CD4-positive, CD25-positive, alpha-beta regulatory T cell (primary cell): ENCODE data around the gene NTF3. TPM values are rescaled to one million over a fixed set of nuclear protein-coding genes. Genes with fewer than 3 reads are reported as not detected.

ENCODE experiments used
- ATAC-seq, 2 donors: fragments of 150-1000 bp; cut with Tn5 transposase; one replicate each; pipeline ENCODE4 v1.10.0; 2021; ENCODE audit warnings: low read depth in 2 of 2, moderate number of reproducible peaks in 2 of 2, moderate library complexity in 1 of 2
- DNase-seq, 3 donors: peaks; one replicate each; pipeline versions ENCODE4 v3.0.0 to v3.0.0-alpha.2; 2012 to 2022; ENCODE audit warnings: mixed read lengths in 1 of 3
- H3K27ac ChIP-seq: one replicate; pipeline ENCODE4 v1.7.0; 2013; ENCODE audit warnings: mild to moderate bottlenecking, low read length; ENCODE audit not compliant: insufficient read depth, poor library complexity, severe bottlenecking
- H3K27me3 ChIP-seq: one replicate; pipeline ENCODE4 v1.7.0; 2013; ENCODE audit warnings: low read length; ENCODE audit not compliant: control insufficient read depth, insufficient read depth
- H3K36me3 ChIP-seq: one replicate; pipeline ENCODE4 v1.7.0; 2013; ENCODE audit warnings: mild to moderate bottlenecking, low read length, moderate library complexity; ENCODE audit not compliant: control insufficient read depth, insufficient read depth
- H3K4me1 ChIP-seq: 2 replicates; pipeline ENCODE4 v1.7.0; 2013; ENCODE audit warnings: mild to moderate bottlenecking, low read length; ENCODE audit not compliant: insufficient read depth, control insufficient read depth, poor library complexity, severe bottlenecking
- H3K4me3 ChIP-seq: one replicate; pipeline ENCODE4 v1.7.0; 2013; ENCODE audit warnings: low read depth, mild to moderate bottlenecking, low read length, moderate library complexity
- H3K9me3 ChIP-seq, 2 experiments: 1 replicate in 1 of 2; 2 replicates in 1 of 2; pipeline ENCODE4 v1.7.0; 2013; ENCODE audit warnings: low read length in 2 of 2, mild to moderate bottlenecking in 1 of 2, moderate library complexity in 1 of 2; ENCODE audit not compliant: control insufficient read depth in 2 of 2
- H3K27ac Mint-ChIP-seq, 3 donors: one replicate each; pipeline ENCODE4 v1.8.0; 2020 to 2022; ENCODE audit warnings: mild to moderate bottlenecking in 3 of 3, mixed read lengths in 3 of 3, moderate library complexity in 2 of 3
- H3K27me3 Mint-ChIP-seq: one replicate; pipeline ENCODE4 v1.8.0; 2022; ENCODE audit warnings: mild to moderate bottlenecking, mixed read lengths
- H3K36me3 Mint-ChIP-seq: one replicate; pipeline ENCODE4 v1.8.0; 2020; ENCODE audit warnings: mixed read lengths
- H3K4me1 Mint-ChIP-seq, 4 donors: one replicate each; pipeline ENCODE4 v1.8.0; 2020 to 2022; ENCODE audit warnings: mixed read lengths in 4 of 4, mild to moderate bottlenecking in 1 of 4
- H3K4me3 Mint-ChIP-seq, 4 donors: one replicate each; pipeline ENCODE4 v1.8.0; 2020 to 2022; ENCODE audit warnings: mild to moderate bottlenecking in 4 of 4, mixed read lengths in 4 of 4, moderate library complexity in 3 of 4
- H3K9me3 Mint-ChIP-seq, 7 donors: one replicate each; pipeline ENCODE4 v1.8.0; 2020 to 2022; ENCODE audit warnings: mixed read lengths in 7 of 7, mild to moderate bottlenecking in 3 of 7, moderate library complexity in 2 of 7
- polyA plus RNA-seq, 4 donors: library from polyadenylated mRNA; unstranded; fragments of 300-500 nt; fragmentation: Illumina TruSeq; gene quantifications; one replicate each; pipeline ENCODE4 v1.2.3, GENCODE V29; 2021
- total RNA-seq: library from RNA; stranded (reverse); gene quantifications from one replicate; pipeline ENCODE4 v1.2.3, GENCODE V29; 2022

Gene NTF3
- total and polyA plus RNA-seq, 5 donors from 2014 or later = not detected

DNA sequence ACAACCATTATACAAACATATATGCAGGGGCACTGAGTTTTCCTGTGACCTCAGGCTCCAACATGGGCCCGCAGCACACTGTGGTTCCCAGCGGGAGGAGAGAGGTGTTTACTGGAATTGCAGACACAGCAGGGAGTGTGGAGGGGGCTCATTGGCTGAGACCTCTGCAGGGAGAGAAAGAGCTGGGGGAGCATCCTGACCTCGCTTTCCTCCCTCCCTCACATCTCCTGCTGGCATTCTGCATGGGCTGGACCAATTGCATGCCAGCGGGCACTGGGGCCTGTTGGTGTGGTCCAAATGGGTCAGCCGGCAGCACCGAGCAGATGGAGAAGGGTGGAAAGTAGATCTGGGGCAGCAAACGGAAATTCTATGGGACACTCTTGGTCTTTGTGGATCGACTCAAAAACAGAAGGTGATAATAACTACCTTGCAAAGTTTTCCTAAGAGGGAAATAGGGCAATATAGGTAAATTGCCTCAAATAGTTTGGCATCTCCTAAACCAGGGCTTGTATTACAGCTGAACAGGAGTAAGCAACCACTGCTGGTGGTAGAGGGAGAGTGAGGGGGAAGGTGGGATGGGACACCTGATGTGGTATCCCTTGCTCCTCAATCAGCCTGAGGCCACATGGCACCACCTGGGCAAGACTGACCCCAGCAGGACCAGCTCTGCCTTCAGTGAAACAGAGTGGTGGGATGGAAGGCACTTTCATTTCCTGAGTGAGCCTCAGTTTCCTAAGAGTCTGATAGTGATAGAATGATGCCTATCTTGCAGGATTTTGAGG is 86.9 kb downstream of the NTF3 start:
- Histone ChIP-seq H3K27ac (no peak overlapping the region), H3K9me3 (no peaks in the 10 kb centered on the region), H3K4me3 (no peak overlapping the region), H3K27me3 (no peaks in the 10 kb centered on the region), H3K36me3 (no peaks in the 10 kb centered on the region), H3K4me1 (no peaks in the 10 kb centered on the region)
- H3K9me3 Mint-ChIP-seq = no peaks in the 10 kb centered on the region
- no peaks in the 10 kb centered on the region for H3K36me3 Mint-ChIP-seq
- no peak overlapping the region for H3K4me3 Mint-ChIP-seq
- no peaks in the 10 kb centered on the region for H3K27me3 Mint-ChIP-seq
- ATAC-seq (no peak), DNase-seq (no peak)
- no peaks in the 10 kb centered on the region for H3K4me1 Mint-ChIP-seq
- H3K27ac Mint-ChIP-seq = no peak overlapping the region

DNA sequence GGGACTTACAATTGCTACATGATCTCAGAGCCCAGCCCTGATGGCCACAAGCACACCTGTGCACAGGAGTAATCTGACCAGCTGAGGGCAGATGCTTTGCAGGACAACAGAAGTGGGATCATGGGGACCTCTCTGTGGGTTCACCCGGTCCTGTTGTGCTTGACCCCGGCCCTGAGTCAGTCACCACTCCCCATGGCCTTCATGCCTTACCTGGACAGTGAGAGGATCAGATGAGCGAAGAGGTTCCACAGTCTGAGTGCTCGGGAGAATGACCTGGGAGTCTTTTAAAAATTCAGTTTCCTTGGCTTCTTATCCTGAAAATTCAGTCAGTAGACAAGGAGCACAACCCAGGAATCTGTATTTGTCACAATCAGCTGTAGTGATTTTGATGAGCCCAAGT is 88.1 kb downstream of the NTF3 start:
- H3K36me3 ChIP-seq = no peaks in the 10 kb centered on the region
- Mint-ChIP-seq H3K4me1 (no peaks in the 10 kb centered on the region), H3K9me3 (no peaks in the 10 kb centered on the region), H3K27ac (no peak overlapping the region), H3K27me3 (no peaks in the 10 kb centered on the region), H3K36me3 (no peaks in the 10 kb centered on the region), H3K4me3 (no peak overlapping the region)
- H3K27ac ChIP-seq = no peak overlapping the region
- no peaks in the 10 kb centered on the region for H3K9me3 ChIP-seq
- no peak for ATAC-seq
- DNase-seq = no peak
- no peaks in the 10 kb centered on the region for H3K4me1 ChIP-seq
- H3K4me3 ChIP-seq = no peak overlapping the region
- no peaks in the 10 kb centered on the region for H3K27me3 ChIP-seq

DNA sequence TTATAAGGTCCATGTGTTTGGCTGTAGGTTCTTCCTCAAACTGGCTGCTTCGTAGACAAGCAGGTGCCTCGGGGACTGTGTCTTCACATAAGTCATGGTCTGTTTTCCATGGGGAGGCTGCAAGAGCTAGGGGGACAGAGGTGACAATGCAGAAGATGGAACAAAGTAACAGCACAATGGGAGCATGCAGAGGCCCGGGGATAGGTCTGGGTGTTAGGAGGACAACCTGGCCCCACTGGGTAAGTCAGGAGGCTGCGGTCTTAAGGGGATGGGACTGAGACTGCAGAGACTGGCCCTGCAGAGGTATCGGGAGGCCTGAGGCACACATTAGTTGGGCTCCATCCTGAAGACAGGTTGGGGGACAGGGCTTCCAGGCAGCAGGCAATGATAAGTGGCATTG is 88.9 kb downstream of the NTF3 start:
- no peaks in the 10 kb centered on the region for H3K36me3 Mint-ChIP-seq
- ATAC-seq (no peak), DNase-seq (no peak)
- H3K36me3 ChIP-seq = no peaks in the 10 kb centered on the region
- H3K4me1 Mint-ChIP-seq = no peaks in the 10 kb centered on the region
- H3K27ac Mint-ChIP-seq = no peak overlapping the region
- no peaks in the 10 kb centered on the region for H3K9me3 ChIP-seq
- H3K27me3 Mint-ChIP-seq = no peaks in the 10 kb centered on the region
- H3K4me3 Mint-ChIP-seq = no peak overlapping the region
- no peak overlapping the region for H3K27ac ChIP-seq
- H3K27me3 ChIP-seq = no peaks in the 10 kb centered on the region
- no peak overlapping the region for H3K4me3 ChIP-seq
- H3K9me3 Mint-ChIP-seq = no peaks in the 10 kb centered on the region
- H3K4me1 ChIP-seq = no peaks in the 10 kb centered on the region

DNA sequence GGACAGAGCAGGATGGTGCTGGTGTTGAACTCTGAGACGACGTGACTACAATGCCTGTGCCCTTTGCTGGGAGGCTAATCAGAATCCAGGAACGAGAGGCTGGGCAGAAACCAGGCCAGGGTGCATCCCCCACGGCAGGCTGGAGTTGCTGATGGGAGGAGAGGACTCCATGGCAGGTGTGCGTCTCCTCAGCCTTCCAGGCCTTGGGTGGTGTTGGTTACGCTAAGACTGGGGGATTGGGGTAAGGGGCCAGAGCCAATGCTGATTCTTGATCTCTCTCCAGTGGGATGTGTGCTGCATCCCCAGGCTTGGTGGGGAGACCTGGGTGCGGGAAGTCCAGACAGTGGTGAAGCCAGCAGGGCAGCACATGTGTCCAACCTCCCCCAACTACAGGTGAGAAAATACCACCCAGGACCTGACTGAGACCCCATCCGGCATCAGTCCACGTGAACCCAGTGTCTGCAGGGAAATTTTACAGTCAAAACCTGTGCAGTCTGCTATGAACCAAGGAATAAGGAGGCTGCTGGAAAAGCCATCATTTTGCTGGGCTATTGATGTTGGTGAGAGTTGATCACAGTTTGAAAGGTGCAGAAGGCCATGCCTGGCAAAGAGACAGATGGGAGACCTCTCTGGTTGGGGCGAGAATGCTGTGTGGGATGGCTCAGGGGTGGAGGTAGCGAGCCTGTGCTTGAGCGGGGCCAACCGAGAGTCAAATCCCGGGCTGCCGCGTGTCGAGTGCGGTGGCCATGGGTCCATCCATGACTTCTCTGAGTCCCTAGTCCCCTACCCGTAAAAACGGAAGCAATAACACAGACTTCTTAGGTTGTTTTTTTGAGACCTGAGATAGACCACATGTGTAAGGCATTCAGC is 89.8 kb downstream of the NTF3 start:
- ATAC-seq (no peak), DNase-seq (no peak)
- Mint-ChIP-seq H3K27me3 (no peaks in the 10 kb centered on the region), H3K4me1 (no peaks in the 10 kb centered on the region), H3K27ac (no peak overlapping the region), H3K4me3 (no peak overlapping the region), H3K9me3 (no peaks in the 10 kb centered on the region), H3K36me3 (no peaks in the 10 kb centered on the region)
- Histone ChIP-seq H3K27ac (no peak overlapping the region), H3K4me3 (no peak overlapping the region), H3K4me1 (no peaks in the 10 kb centered on the region), H3K36me3 (no peaks in the 10 kb centered on the region), H3K9me3 (no peaks in the 10 kb centered on the region), H3K27me3 (no peaks in the 10 kb centered on the region)

DNA sequence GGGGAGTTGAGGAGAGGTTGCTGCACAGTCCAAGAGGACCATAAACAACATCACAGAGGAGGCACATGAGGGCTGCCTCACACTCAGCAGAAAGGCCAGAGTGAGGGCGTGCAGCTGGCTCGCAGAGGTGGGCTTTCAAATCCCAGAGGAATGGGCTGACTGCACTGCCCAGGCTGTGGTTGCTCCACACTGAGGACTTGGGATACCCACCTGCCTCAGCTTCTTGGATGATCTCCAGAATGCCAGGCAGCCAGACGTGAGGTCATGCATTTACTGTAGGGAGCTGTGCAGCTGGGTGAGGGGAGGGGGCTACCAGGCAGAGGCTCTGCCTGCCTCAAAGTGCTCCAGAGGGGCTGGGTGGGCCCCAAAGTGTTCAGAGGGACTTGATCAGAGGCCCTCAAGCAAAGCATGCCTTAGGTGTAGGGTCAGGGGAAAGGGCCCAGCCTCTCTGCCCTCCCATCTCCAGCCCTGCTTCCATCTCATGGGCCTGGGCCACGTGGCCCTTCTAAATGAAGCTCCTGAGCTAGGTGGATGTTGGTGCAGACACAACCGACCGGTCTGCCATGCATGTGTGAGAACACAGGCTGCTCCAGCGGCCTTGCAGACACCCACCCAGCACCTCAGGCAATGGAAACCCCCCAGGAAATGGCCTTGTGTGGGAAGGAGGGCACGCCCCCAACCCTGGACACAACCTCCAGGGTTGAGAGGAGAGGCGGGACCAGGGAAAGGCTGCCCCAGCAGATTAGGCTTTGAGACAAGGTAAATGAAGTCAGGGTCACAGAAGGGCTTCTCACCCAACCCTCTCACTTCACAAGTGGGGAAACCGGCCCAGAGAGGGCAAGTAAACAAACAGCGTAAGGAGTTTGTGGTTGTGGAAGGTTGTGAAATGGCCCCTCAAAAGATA is 90.8 kb downstream of the NTF3 start:
- H3K9me3 ChIP-seq = no peaks in the 10 kb centered on the region
- no peak overlapping the region for H3K27ac ChIP-seq
- no peaks in the 10 kb centered on the region for H3K4me1 ChIP-seq
- no peak for DNase-seq
- ATAC-seq = no peak
- Mint-ChIP-seq H3K27ac (no peak overlapping the region), H3K27me3 (no peaks in the 10 kb centered on the region), H3K4me3 (no peak overlapping the region), H3K36me3 (no peaks in the 10 kb centered on the region), H3K9me3 (no peaks in the 10 kb centered on the region), H3K4me1 (no peaks in the 10 kb centered on the region)
- no peak overlapping the region for H3K4me3 ChIP-seq
- H3K36me3 ChIP-seq = no peaks in the 10 kb centered on the region
- no peaks in the 10 kb centered on the region for H3K27me3 ChIP-seq

DNA sequence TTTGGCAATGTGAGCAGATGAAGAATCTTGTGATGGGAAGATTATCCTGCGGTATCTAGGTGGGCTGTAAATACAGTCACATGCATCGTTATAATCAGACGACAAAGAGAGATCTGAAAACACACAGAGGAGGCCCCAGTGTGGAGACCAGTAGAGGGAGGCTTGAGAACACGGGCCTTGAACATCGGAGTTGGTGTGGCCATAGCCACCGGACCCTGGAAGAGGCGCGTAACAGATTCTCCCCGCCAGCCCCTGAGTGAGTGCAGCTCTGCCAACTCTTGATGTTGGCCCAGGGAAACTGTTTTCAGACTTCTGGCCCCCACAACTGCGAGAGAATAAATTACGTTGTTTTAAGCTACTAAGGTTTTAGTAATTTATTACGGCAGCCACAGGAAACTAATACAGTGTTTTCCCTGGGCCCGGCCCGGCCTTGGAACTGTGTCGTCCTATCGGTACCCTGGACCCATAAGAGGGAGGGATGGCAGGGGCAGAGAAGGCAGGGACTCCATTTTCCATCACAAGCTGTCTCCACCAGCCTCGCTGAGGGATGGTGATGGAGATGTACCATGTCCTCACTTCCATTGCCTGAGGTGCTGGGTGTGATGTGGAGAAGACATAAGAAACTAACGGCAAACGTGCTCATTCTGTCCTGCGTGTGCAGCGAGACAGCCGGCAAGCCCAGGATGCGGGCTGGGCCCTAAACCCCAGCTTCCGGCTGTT is 91.6 kb downstream of the NTF3 start:
- Mint-ChIP-seq H3K27ac (no peak overlapping the region), H3K4me3 (no peak overlapping the region), H3K9me3 (no peaks in the 10 kb centered on the region), H3K36me3 (no peaks in the 10 kb centered on the region), H3K27me3 (no peaks in the 10 kb centered on the region), H3K4me1 (no peaks in the 10 kb centered on the region)
- no peaks in the 10 kb centered on the region for H3K36me3 ChIP-seq
- ATAC-seq = no peak
- no peaks in the 10 kb centered on the region for H3K4me1 ChIP-seq
- no peak for DNase-seq
- H3K27me3 ChIP-seq = no peaks in the 10 kb centered on the region
- H3K27ac ChIP-seq = no peak overlapping the region
- H3K4me3 ChIP-seq = no peak overlapping the region
- no peaks in the 10 kb centered on the region for H3K9me3 ChIP-seq

DNA sequence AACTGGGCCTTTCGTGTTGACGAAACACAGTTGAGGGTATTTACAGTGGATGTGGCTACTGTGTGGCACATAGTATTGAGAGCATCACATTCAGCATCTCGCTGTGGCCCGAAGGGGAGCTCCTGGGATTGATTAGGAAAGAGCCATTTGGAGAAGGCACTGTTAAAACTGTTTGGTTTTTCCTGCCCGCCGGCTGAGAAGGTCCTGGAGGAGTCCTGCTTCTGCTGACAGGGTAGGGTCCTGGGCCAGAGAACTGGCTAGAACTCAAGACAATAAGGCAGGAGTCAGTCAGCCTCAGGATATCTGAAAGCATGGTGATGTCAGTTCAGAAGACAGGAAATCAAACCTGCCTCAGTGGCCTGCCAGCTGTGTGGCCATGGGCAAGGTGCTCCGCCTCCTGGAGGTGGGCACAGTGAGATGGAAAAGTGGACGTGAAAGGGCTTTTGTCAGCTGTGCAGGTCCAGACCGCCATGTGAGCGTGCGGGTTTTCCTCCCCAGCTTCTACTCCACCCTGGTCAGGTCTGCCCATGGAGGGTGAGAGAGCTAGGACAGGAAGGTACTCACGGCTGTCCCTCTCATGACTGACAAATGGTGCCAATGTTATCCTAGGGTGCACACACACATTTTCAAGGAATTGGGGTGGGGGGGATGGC is 92.3 kb downstream of the NTF3 start:
- Mint-ChIP-seq H3K36me3 (no peaks in the 10 kb centered on the region), H3K9me3 (no peaks in the 10 kb centered on the region), H3K27me3 (no peaks in the 10 kb centered on the region), H3K4me3 (no peak overlapping the region), H3K4me1 (no peaks in the 10 kb centered on the region), H3K27ac (no peak overlapping the region)
- H3K36me3 ChIP-seq = no peaks in the 10 kb centered on the region
- no peak overlapping the region for H3K27ac ChIP-seq
- no peaks in the 10 kb centered on the region for H3K27me3 ChIP-seq
- no peaks in the 10 kb centered on the region for H3K4me1 ChIP-seq
- no peak for DNase-seq
- no peaks in the 10 kb centered on the region for H3K9me3 ChIP-seq
- no peak for ATAC-seq
- H3K4me3 ChIP-seq = no peak overlapping the region
